Stimulated activated CD8-positive, alpha-beta memory T cell treated with anti-CD3 and anti-CD28 coated beads, Interleukin-4, amount 100 ng/mL, for 1 hour (primary cell): Measurements from ENCODE around the gene C11orf52.
"Not testable (repeated sequence)": the region's sequence is repeated elsewhere in the genome, so short reads cannot be mapped to it uniquely, and the experiment has no call there.

ENCODE experiments used
- DNase-seq, 2 donors: peaks; one replicate each; pipeline ENCODE4 v3.0.0-alpha.2; 2020; ENCODE audit warnings: low read depth in 2 of 2, low spot score in 1 of 2

The C11orf52 gene, protein sequence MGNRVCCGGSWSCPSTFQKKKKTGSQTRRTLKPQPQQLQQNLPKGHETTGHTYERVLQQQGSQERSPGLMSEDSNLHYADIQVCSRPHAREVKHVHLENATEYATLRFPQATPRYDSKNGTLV

GRCh38 chr11:111918390-111919256 lies at the start of gene C11orf52:
Gene C11orf52 (plus strand): TSS chr11:111918913. CDS start chr11:111918973, 60 bp downstream.
- no peak for DNase-seq

DNA sequence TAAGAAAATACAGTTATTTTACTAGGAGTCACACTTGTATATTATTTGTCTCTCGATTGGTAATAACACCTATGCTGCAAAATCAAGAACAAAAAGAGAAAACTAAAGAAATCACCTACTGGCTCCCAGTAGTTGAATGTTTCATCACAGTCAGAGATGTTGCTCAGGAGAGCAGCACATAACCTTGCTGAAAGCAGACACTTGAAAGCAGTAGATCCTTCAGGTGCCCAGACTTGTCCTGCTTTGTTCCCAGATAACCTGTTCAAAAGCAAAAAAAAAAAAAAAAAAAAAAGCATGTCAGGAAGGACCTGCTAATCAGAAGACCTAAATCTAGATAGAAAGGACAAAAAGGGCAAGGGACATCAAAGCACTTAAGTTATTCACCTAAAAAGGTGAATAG lies 48.6 kb upstream of the C11orf52 start:
- no peak for DNase-seq

DNA sequence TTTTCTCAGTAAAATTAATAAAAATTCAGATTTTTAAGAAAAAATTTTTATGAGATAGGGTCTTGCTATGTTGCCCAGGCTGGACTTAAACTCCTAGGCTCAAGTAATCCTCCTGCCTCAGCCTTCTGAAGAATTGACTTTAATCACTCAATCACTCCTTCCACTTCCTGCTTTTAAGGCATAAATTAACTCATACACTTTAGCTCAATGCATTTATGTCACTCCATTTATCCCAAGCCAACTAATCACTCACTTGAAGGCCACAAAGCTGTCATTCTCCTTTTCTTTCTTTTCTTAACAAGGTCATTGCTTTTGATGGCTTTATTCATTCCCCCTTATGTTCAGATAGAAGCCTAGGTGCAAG lies 48.2 kb upstream of the C11orf52 start:
- DNase-seq = no peak

DNA sequence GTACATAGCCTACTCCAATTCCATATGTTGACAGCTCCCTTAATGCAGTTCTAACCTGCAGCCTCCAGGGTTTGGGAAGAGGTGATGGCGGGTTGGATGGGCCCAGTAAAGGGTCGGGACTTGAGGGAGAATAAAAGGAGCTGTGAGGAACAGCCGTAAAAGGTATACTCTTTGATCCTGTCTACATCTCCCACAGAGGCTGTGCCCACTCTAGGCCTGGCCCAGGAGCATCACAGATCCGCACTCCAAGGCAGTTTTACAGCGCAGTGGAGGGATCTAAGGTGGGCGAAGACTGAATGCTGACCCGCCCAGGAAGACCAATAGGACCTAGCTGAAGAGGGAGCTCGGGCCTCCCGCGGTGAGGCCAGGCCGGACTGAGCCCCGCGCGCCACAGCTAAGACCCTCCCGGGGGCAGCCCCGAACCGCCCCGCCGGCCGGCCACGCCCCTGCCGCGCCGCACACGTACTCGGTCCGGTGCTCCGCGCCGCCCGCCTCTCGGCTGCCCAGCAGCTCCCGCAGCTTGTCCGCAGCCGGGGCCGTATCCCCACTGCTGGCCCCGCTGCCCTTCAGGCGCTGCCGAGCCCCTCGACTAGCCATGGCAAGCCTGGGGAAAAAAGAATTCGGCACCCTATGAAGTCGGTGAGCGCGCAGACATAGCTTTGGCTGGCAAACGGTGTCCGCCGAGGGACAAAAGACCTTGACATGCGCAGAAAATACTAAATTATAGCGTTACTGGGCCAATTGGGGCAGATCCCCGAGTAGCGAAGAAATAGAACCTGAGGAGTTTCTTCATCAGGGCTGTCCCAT lies 47.6 kb upstream of the C11orf52 start, which contains the start of gene ALG9:
Gene ALG9, minus strand, starts transcription at position 696 of the 807 bp plus-strand sequence. Its CDS starts 99 bp downstream, at position 597.
- DNase-seq = peak; percentile 75 to 78

DNA sequence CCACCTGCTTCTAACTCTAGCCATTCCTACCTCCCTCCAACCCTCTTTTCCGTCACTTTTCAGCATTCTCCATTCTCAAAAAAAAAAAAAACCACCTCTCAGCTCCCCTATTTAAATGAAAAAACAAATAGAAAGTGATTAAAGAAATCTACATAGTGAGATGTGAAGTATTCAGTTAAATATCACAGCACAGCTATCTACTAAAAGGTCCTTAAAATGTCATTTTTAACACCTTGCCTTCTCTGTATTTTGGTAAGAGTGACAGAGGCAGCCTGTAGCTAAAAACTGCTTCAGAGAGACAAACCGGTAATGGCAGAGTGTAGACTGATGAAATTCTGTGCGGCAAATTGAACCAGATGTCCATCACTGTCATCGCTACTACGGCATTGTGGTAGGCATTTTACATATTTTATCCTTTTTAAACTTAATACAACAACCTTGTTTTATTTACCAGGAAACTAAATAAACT lies 47.0 kb upstream of the C11orf52 start:
- no peak for DNase-seq

DNA sequence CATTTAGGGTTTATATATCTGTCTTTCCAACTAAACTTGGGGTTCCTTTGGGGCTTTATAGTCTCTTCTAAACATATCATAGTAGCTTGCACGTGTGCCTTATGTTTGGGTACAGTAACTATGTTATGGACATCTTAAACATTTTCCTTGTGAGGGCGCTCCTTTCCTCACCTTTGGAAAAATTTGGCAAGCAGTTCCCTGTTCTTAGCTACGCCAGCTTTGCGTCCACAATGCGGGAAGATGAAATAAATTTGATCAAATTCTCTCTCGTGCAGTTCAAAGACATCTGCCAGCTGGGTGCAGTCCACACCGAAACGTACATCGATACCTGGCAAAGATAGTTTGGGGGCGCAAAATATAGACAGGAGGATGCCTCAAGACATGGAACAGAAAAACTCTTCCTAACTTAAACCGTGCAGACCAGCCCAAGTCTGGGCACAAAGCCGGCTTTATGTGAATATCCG lies 40.3 kb upstream of the C11orf52 start:
- no peak for DNase-seq

GRCh38 chr11:111878849-111879636 lies 39.7 kb upstream of the C11orf52 start, which contains the start of the genes CFAP68 and FDXACB1:
Gene CFAP68 (plus strand): TSS chr11:111879541. CDS start chr11:111879561, 20 bp downstream.
Gene FDXACB1 (minus strand): TSS chr11:111879165. CDS start chr11:111879132, 33 bp downstream.
- DNase-seq = peak; percentile 90

GRCh38 chr11:111879637-111879960 lies 39.1 kb upstream of the C11orf52 start:
- DNase-seq = no peak

DNA sequence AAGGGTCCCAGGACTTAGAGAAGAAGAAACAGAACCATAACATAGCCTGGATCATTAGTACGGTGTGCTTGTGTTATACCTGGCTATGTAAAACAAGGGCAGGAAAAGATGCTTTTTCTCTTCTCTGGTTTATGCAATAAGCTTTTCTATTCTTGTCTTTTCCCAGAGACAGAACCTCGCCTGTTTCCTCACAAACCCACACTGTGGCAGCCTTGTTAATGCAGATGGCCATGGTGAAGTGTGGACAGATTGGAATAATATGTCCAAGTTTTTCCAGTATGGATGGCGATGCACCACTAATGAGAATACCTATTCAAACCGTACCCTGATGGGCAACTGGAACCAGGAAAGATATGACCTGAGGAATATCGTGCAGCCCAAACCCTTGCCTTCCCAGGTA lies 36.5 kb upstream of the C11orf52 start:
- DNase-seq = no peak

DNA sequence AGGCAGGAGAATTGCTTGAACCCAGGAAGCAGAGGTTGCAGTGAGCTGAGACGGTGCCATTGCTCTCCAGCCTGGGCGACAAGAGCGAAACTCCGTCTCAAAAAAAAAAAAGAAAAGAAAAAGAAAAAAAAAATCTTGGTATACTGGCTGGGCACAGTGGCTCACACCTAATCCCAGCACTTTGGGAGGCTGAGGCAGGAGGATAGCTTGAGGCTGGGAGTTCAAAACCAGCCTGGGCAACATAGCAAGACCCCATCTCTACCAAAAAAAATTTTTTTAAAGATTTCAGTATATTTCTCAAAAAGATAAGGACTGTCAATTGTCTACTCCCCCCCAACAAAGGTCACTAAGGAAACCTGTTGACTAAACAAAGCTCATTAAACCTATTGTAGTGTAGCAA lies 33.7 kb upstream of the C11orf52 start:
- not testable (repeated sequence) for DNase-seq

DNA sequence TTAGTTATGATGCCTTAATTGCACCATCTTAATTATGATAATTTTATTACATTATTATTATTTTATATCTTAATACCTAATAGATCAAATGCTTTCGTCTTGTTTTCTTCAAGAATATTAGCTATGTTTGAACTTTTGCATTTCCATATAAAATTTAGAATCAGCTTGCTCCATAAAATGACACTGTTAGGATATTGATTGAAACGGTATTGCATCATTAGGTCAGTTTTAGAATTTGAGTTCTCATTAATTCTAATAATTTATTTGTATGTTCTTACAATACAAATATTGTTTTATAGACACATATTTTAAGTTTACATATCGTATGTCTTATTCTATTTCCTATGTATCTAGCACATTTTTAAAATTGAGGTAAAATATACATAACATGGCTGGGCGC lies 32.7 kb upstream of the C11orf52 start:
- DNase-seq = no peak

- DNase-seq = no peak
These were observed 31.9 kb upstream of the C11orf52 start for GRCh38 chr11:111886844-111887243.

DNA sequence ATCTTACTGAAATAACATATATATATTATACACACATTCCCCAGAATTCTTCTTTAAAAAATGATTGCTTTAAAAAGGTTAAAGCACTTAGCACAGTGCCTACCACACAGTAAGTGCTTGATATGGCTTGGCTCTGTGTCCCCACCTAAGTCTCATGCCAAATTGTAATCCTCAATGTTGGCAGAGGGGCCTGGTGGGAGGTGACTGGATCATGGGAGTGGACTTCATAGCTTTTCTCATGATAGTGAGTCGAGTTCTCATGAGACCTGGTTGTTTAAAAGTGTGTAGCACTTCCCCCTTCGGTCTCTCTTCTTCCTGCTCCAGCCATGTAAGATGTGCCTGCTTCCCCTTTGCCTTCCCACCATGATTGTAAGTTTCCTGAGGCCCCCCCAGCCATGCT lies 13.3 kb upstream of the C11orf52 start:
- DNase-seq = no peak

GRCh38 chr11:111906680-111907079 lies 12.0 kb upstream of the C11orf52 start:
- DNase-seq = no peak

DNA sequence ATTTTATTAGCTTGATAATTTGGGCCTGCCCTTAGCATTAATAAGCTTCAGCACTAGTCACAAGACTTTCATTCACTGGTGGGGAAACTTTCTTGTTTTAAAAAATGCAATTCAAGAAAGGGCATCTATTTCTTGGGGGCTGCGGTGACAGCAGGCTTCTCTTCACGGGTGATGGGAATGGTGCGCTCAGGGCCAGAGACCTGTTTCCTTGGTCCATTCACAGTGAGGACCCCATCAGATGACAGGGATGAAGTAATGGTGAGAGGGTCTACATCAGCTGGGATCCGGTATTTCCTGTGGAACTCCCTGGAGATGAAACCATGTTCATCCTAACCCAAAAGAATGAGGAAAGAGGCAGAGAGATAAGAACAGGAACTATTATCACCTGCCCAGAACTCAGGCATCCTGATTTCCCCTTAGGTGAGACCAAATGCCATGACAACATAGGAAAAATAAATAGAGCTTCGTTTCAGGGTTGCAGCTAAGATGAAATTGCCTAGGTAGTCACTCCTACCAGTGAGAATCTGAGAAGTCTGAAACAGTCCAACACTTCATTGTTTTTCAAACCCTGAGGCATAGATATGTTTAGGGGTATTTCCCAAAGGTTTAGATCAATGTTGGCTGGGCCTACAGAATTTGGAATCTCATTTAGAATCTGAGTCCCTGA lies 9.9 kb upstream of the C11orf52 start:
- DNase-seq = no peak

DNA sequence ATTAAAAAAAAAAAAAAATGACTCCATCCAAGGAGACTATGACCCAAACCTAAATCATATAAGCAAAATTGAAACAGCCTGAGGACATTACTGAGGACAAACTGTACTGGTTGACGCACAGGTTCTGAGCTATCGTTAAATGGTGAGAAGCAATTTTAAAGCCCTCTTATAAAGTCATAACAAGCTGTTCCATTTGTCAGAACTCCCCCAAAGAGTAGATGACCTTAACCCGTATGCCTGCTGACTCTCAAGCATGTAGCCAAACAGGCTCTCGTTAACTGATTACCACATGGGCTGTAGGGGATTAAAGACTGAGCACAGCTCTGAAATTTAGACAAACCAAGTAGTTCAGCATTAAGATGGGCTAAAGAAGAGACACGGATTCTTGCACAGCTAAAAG lies 9.3 kb upstream of the C11orf52 start:
- DNase-seq = no peak

- DNase-seq = no peak
These were observed 7.8 kb upstream of the C11orf52 start for GRCh38 chr11:111910676-111911562.

GRCh38 chr11:111911563-111912401 lies 6.9 kb upstream of the C11orf52 start, which contains the start of gene CRYAB:
Gene CRYAB (minus strand): TSS chr11:111911770. CDS start chr11:111911724, 46 bp downstream.
- no peak for DNase-seq
